Measurements from ENCODE around the gene RANBP3L.

DNA sequence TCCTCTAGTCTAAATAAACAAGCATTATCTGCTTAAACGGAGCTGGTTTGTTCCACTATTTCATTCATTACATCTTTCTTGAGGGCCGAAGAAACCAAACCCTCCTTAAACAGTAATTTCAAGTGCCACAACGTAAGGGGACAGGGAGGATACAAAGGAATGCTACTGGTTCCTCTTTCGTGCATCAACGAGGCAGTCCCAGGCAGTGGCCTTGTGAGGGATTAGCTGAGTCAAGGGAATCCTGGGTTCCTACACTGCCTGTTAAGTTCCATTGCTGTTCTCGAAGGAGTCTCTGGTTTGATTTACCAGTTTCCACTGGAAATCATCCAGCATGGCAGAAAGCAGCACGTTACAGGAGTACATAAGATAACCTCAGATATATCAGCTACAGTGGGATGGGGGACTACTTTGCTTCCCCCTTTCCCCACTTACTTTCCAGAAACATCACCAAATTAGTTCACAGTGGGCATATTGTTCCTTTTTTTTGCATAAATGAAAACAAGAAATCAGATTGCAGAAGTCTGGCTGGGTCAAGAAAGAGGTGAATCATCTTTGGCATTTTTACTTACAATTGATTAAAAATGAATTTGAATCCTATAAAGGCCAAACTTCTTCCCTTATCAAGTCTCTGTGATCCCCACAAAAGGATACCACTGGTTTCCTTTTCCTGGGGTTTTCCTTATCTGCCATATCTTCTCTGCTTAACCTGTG is 2.5 kb upstream of the RANBP3L start:
- no peak for TF ChIP-seq POLR2A (IDR thresholded peaks at IDR 0.05; ENCODE audit: low read length)
- TF ChIP-seq GATA1 (IDR thresholded peaks at IDR 0.05; ENCODE audit: low read depth, low read length) = no peak

Measured in erythroblast (primary cell).